Measurements from ENCODE around the gene CCDC47.

GRCh38 chr17:63703029-63703428 lies 70.4 kb downstream of the CCDC47 start:
- TF ChIP-seq CTCF (IDR thresholded peaks at IDR 0.05; ENCODE audit: low read depth, low read length, poor library complexity, severe bottlenecking) = no peak
- TF ChIP-seq EZH2phosphoT487 (IDR thresholded peaks at IDR 0.05; ENCODE audit: borderline replicate concordance, low read length) = no peak

Data from DOHH2 (cell line).